ENCODE results near the gene PTPRO.

The PTPRO gene

GRCh38 chr12:15446807-15447206 is 124.5 kb downstream of the PTPRO start:
- no peak for DNase-seq (ENCODE audit: low read depth)

- no peak for DNase-seq (ENCODE audit: low read depth)
Observed at GRCh38 chr12:15453613-15454012, 131.3 kb downstream of the PTPRO start.

GRCh38 chr12:15458008-15458407 is 135.7 kb downstream of the PTPRO start:
- no peak for DNase-seq (ENCODE audit: low read depth)

GRCh38 chr12:15468911-15469310 is 146.6 kb downstream of the PTPRO start:
- DNase-seq (ENCODE audit: low read depth) = no peak

GRCh38 chr12:15469356-15469755 is 147.0 kb downstream of the PTPRO start:
- no peak for DNase-seq (ENCODE audit: low read depth)

- DNase-seq (ENCODE audit: low read depth) = no peak
Observed at GRCh38 chr12:15472036-15472435, 149.7 kb downstream of the PTPRO start.

GRCh38 chr12:15474766-15475165 is 152.5 kb downstream of the PTPRO start:
- no peak for DNase-seq (ENCODE audit: low read depth)

GRCh38 chr12:15477761-15478160 is 155.5 kb downstream of the PTPRO start:
- no peak for DNase-seq (ENCODE audit: low read depth)

- no peak for DNase-seq (ENCODE audit: low read depth)
Observed at GRCh38 chr12:15481846-15482245, 159.5 kb downstream of the PTPRO start.

GRCh38 chr12:15485466-15485865 is 163.2 kb downstream of the PTPRO start:
- DNase-seq (ENCODE audit: low read depth) = no peak

GRCh38 chr12:15486859-15487258 is 164.6 kb downstream of the PTPRO start:
- no peak for DNase-seq (ENCODE audit: low read depth)

- no peak for DNase-seq (ENCODE audit: low read depth)
Observed at GRCh38 chr12:15488481-15488880, 166.2 kb downstream of the PTPRO start.

- DNase-seq (ENCODE audit: low read depth) = no peak
Observed at GRCh38 chr12:15494329-15495046, 172.2 kb downstream of the PTPRO start.

GRCh38 chr12:15495746-15496145 is 173.4 kb downstream of the PTPRO start:
- DNase-seq (ENCODE audit: low read depth) = no peak

GRCh38 chr12:15496738-15497137 is 174.4 kb downstream of the PTPRO start:
- no peak for DNase-seq (ENCODE audit: low read depth)

GRCh38 chr12:15497671-15498292 is 175.5 kb downstream of the PTPRO start:
- no peak for DNase-seq (ENCODE audit: low read depth)

GRCh38 chr12:15502211-15502610 is 179.9 kb downstream of the PTPRO start:
- DNase-seq (ENCODE audit: low read depth) = no peak

GRCh38 chr12:15505616-15506015 is 183.3 kb downstream of the PTPRO start:
- no peak for DNase-seq (ENCODE audit: low read depth)

- DNase-seq (ENCODE audit: low read depth) = no peak
Observed at GRCh38 chr12:15515010-15515409, 192.7 kb downstream of the PTPRO start.

GRCh38 chr12:15520083-15520482 is 197.8 kb downstream of the PTPRO start:
- no peak for DNase-seq (ENCODE audit: low read depth)

- DNase-seq (ENCODE audit: low read depth) = no peak
Observed at GRCh38 chr12:15520844-15521243, 198.5 kb downstream of the PTPRO start.

- no peak for DNase-seq (ENCODE audit: low read depth)
Observed at GRCh38 chr12:15522574-15523187, 200.4 kb downstream of the PTPRO start.

GRCh38 chr12:15525441-15525840 is 203.1 kb downstream of the PTPRO start:
- DNase-seq (ENCODE audit: low read depth) = no peak

All from stimulated activated CD4-positive, alpha-beta T cell treated with anti-CD3 and anti-CD28 coated beads, Interleukin-2, amount 100 ng/mL, for 4 hours (primary cell).